HG03095 (cell line): ENCODE data around the gene GAK.

Source experiments
- ATAC-seq: cut with Tn5 transposase; IDR thresholded peaks from one replicate; pipeline ENCODE4 v1.9.1; 2021; ENCODE audit warnings: moderate library complexity; ENCODE audit not compliant: unreplicated experiment

GAK gene

GRCh38 chr4:909821-910220 lies 22.3 kb downstream of the GAK start:
- no peak for ATAC-seq

GRCh38 chr4:909131-909571 lies 23.0 kb downstream of the GAK start:
- ATAC-seq, result no peak

- no peak for ATAC-seq
Measured at GRCh38 chr4:907691-908425, 24.3 kb downstream of the GAK start.

GRCh38 chr4:907103-907400 lies 25.1 kb downstream of the GAK start:
- no peak for ATAC-seq

GRCh38 chr4:906339-907102 lies 25.6 kb downstream of the GAK start:
- no peak for ATAC-seq

- ATAC-seq, result no peak
Measured at GRCh38 chr4:905485-906338, 26.4 kb downstream of the GAK start.

GRCh38 chr4:903066-904046 lies 28.8 kb downstream of the GAK start:
- ATAC-seq, result no peak

DNA sequence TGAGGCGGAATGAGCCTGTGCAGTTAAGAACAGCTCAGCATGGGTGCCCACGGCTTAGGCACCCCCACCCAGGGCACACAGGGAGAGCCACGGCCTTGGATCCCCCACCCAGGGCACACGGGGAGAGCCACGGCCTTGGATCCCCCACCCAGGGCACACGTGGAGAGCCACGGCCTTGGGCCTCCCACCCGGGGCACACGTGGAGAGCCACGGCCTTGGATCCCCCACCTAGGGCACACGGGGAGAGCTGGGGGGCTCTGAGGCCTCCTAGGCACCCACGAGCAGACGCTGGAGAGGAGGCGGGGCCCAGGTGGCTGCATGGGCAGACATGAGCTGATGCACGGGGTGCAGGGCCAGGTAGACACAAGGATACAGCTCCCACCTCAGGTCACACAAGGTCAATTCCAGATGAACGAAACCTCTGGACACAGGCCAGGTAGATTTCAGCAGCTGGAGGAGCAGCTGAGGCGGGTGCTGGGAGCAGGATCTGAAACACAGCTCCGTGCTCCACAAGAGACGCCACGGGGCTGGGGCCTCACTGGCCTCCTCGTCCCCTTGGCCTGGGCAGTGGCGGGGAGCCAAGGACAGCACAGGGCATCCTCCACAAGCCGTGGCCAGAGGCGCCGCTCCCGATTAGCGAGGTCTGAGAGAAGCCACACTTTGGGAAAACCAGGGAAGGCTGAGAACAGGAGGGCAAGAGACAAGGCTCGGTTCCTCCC lies 30.8 kb downstream of the GAK start:
- ATAC-seq, result no peak

DNA sequence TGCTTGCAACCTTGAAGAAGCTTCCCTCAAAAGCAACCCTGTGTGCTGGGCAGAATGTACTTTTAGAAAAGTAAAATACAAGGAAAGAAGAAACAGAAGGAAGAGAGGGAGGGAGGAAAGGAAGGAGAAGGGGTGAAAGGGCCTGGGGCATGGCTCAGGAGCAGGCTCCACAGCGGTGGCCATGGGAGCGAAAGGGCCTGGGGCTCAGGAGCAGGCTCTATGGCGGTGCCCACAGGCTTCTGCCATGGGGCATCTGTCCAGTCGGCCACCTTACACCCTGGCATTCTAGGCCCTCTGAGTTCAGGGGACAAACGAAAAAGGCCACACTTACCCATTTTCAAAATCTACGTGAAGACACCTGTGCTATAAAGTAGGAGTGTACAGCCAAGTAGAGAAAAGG lies 31.4 kb downstream of the GAK start:
- ATAC-seq, result no peak

DNA sequence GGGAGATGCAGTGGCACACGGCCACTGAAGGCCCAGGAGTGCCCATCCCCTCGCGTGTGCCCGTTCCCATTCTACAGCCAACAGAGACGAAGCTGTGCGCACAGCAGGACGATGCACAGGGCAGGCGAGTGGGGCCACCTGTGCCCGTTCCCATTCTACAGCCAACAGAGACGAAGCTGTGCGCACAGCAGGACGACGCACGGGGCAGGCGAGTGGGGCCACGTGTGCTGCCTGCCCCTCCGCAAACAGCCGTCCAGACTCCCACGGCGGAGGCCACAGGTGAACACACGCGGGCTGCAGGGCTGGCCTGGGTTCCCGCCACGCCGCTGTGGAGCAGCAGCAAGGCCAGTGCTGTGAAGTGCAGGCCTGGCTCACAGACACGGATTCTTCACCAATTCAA lies 32.0 kb downstream of the GAK start:
- no peak for ATAC-seq

GRCh38 chr4:899556-899906 lies 32.6 kb downstream of the GAK start:
- no peak for ATAC-seq

GRCh38 chr4:898869-899555 lies 33.1 kb downstream of the GAK start:
- no peak for ATAC-seq

DNA sequence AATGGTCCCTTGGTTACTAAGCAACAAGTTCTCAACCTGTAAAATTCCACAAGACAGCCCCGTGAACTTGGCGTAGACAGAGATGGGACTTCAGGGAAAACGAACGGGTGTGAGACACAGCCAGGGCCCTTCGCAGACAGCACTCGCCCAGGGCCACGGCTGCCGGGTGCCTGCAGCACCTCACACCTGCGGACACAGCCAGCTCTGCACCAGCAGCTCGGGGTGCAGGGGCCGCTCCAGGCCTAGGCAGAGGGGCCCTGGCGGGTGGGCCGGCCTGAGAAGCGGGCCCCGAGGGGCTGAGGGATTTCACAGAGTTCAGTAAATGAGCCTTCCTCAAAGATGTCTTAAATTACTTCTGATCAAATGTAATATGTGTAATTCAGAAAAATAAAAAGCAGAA lies 34.0 kb downstream of the GAK start:
- no peak for ATAC-seq

DNA sequence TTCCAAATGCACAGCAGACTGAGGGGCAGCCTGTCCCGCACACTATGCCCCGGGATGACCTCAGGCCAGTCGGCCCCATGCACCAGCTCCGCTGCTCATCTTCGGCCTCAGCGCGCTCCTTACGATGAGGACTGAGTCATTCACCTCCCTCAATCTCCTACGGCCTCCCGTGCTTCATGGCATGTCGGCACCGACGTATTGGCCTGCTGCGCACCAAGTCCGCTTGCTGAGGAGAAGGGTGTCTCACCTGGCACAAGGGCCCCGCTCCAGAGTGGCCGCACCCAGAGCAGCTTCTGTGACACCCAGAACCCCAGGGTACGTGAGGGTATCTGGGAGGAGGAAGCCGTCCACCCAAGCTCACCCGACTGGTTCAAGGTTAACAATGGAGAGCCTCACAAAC lies 35.5 kb downstream of the GAK start:
- no peak for ATAC-seq

DNA sequence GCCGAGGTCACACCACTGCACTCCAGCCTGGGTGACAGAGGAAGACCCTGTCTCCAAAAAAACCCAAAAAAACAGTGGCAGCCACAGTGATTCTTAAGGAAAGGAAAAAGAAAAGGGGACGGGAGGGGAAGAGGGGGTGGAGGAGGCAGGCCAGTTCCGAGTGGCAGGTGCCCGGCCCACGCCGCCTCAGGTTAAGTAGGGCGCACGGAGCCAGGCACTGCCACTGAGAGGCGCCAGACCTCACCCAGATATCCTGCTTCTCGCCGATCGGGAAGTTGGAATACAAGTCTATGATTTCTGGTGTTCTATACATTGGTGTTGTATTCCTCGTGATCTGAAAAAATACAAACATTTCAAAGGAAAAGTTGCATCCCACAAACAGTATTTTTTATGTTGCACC lies 35.9 kb downstream of the GAK start:
- no peak for ATAC-seq

GRCh38 chr4:895596-895995 lies 36.5 kb downstream of the GAK start:
- no peak for ATAC-seq

- ATAC-seq, result no peak
Measured at GRCh38 chr4:893995-894705, 38.0 kb downstream of the GAK start.

DNA sequence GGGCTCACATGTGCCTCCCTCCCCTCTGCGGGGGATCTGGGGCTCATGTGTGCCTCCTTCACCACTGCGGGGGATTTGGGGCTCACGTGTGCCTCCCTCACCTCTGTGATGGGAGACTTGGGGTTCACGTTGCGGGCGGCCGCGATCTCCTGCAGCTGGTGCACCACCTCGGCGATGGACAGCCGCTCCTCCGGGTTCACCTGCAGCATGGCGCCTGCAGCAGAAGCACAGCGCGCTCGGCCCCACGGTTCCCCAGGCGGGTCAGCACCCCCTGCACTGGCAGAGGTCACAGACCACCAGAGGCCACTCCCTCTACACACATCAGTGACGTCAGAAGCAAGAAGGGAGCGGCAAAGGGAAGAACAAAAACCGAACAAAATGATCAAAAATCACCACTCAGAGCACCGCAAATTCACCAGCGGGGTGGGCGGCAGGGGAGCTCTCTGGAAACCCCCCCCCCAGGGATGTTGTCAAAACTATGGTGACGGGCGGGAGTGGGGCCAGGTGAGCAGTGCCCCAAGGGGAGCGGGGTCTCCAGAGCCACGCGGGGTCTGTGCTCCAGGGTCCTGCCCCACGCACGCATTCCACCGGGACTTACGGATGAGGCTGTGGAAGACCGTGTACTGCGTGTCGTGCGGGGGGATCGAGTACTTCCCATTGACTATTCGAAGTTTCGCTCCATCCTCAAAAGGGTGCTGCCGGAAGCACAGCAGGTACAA lies 38.7 kb downstream of the GAK start:
- no peak for ATAC-seq
